ENCODE data around the gene LILRA5.
"Not testable (repeated sequence)": the region's sequence is repeated elsewhere in the genome, so short reads cannot be mapped to it uniquely, and the experiment has no call there.

Gene LILRA5

DNA sequence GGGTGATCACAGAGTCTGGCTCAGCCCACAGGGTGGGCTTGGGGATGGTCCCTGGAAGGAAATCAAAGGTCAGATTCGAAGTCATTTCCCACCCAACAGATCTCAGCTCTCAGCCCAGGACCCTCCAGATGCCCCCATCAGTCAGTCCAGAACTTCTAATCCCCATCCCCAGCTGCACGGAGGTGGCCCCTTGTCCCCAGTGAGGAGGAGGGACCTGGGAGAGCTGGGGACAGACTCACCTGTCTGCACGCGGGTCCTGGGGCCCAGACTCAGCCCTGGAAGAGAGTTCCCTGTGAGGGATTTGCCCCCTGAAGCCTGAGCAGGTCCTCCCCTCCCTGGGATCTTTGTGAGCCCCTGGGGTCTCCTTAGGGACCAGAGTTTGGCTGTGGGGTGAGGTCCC is 32.9 kb downstream of the LILRA5 start:
- in situ Hi-C loops (cut with MboI; ENCODE audit: low pct_unique_long_range_greater_than_20kb, low sequenced_read_pairs); DNase-seq: not testable (repeated sequence)

DNA sequence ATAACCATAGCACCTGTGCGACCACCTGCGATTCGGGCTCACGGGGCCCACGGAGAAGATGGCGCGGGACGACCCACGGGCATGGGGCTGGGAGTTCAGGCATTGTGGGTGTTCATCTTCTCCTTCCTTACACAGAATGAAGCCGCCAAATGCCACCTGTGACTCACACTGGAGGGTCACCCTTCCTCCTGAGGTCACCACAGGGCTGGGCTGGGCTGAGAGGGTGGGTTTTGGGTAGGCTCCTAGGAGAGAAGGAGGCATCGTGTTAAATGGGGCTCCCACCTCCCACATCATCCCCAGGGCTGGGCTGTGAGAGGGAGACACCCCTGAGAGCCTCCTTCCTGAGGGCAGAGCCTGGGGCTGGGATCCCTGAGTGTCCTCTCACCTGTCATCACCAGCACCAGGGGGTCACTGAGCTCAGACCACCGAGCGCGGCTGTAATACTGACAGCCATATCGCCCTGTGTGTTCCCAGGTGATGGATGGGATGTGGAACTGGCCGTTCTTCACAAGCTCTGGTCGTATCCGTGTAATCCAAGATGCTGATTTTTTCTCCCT is 33.5 kb downstream of the LILRA5 start:
- in situ Hi-C loops (cut with MboI; ENCODE audit: low pct_unique_long_range_greater_than_20kb, low sequenced_read_pairs) = no loop called here
- no peak for DNase-seq

DNA sequence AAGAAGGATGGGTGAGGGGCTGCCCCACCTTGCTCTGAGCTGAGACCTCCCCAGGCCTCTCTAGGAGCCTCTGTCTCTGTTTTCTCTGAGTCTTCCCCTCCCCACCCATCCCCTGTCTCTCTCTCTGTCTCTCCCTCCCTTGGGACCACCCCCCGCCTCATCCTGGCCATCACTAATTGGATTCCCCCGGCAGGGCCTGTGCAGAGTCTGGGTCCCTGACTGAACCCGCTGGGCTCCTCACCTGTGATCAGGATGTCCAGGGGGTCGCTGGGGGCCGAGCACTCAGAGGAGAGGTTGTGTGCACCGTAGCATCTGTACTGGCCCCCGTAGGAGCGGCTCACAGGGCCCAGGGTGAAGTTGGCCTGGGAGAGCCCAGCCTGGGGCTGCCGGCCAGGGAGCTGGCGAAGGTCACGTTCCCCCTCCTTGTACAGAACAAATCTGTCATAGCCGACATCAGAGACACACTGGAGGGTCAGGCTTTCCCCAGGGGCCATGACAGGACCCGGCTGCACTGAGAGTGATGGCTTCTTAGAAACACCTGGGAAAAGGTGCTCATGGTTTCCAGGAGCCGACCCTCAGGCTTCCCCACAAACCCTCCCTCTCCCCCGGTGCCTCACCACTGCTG is 34.3 kb downstream of the LILRA5 start:
- in situ Hi-C loops (cut with MboI; ENCODE audit: low pct_unique_long_range_greater_than_20kb, low sequenced_read_pairs); DNase-seq: not testable (repeated sequence)

DNA sequence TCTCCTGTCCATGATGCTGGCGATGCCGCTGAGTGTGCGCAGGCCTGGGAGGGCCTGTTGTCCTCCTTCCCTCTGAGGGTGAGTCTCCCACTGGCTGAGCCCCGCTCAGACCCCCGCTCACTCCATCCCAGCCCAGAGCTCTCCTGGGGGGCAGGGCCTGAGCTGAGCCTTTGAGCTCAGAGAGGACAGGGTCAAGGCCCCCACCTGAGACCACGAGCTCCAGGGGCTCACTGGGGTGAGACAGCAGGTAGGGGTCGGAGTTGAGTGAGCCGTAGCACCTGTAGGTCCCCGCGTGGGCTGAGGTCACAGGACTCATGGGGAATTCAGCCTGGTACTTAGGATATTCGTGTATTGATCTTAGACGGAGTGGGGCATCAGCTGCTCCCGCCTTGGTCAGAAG is 34.9 kb downstream of the LILRA5 start:
- DNase-seq; in situ Hi-C loops (cut with MboI; ENCODE audit: low pct_unique_long_range_greater_than_20kb, low sequenced_read_pairs): not testable (repeated sequence)

DNA sequence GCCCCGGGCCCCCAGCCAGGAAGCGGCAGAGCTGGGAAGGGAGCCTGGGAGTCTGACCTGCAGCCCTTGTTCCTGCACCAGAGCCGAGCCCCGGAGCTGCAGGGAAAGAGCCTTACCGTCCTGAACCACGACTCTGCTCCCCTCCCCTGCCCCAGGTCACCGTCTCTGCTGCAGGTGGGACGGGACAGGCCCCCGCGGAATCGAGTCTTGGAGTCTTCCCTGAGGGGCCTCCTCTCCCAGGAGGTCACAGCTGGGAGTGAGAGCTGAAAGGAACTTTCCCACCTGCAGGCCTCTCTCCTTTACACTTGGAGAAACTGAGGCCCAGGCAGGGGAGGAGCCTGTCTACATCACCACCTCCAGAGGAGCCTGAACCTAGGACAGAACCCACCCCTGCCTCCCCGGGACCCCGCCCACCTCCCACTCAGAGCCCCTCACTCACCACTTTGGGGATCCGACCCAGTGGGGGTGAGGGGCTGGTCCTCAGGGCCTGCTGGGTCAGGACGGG is 35.8 kb downstream of the LILRA5 start:
- DNase-seq; in situ Hi-C loops (cut with MboI; ENCODE audit: low pct_unique_long_range_greater_than_20kb, low sequenced_read_pairs): not testable (repeated sequence)

DNA sequence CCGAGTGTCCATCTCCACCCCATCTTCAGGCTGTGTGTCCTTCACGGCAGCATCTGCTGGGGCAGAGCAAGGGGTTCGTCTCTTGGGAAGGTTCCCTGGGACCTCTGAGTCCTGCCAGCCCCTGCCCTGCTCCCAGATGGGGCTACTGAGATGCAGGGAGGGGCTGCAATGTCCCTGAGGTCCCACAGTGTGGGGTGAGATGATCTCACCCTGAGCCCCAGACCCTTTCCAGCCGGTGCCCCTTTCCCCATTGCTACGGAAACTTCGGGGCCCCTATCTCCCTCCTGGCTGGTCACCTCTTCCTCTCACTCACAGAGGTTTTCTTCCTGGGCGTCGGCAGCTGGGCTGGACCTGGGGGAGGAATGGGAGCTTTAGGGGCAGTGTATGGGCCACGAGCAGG is 37.0 kb downstream of the LILRA5 start:
- in situ Hi-C loops (cut with MboI; ENCODE audit: low pct_unique_long_range_greater_than_20kb, low sequenced_read_pairs) = no loop called here
- DNase-seq = no peak

DNA sequence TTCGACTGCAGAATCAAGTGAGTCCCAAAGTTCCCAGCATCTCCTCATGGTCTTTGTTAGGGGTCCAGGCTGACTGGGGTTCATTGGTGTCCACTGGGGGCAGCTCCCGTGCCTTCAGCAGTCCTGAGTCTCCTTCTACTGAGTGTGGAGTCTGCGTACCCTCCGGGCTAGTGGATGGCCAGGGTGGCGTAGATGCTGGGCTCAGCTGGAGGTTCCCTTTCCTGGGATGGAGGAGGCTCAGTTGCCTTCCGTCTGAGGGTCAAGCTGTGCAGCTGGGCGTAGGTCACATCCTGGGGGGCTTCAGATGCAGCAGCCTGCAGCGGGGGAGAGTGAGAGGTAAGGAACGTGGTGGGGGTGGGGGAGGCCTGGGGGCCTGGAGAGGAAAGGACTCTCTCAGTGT is 38.5 kb downstream of the LILRA5 start:
- in situ Hi-C loops (cut with MboI; ENCODE audit: low pct_unique_long_range_greater_than_20kb, low sequenced_read_pairs); DNase-seq: not testable (repeated sequence)

DNA sequence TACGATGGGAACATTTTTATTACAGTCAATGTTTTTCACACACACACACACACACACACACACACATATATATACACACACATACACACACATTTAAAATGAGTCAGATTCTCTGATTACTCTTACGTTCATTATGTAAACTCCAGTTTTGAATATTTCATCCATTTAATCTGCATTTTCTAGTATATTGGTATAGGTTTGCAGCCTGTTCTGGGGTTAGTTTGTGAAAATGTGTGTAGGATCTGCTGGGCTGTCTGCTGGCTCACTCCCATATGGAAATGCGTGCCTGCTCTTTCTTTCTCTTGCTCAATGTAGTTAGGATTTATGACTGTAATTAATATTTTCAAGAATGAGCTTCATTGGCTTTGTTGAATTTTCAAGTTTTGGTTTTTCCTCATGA is 39.1 kb downstream of the LILRA5 start:
- no peak for DNase-seq
- in situ Hi-C loops (cut with MboI; ENCODE audit: low pct_unique_long_range_greater_than_20kb, low sequenced_read_pairs) = no loop called here

DNA sequence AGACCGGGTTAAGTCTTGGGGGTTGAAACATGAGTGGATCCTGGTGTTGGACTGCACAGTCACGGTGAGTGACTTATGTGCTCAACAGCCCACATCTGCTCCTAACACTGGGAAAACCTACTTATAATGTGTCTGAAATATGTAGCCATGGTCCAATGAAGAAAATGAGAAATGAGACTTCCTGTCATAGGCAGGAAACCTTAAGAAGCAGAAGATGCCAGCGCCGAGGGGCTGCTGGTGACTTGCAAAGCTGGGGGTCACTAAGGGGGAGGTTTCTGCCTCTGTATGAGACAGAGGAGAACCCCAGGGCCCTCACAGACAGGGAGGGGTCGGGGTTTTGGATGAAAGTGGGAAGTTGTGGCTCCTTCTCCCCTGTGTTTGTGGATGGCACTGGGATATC is 40.8 kb downstream of the LILRA5 start:
- in situ Hi-C loops (cut with MboI; ENCODE audit: low pct_unique_long_range_greater_than_20kb, low sequenced_read_pairs); DNase-seq: not testable (repeated sequence)

DNA sequence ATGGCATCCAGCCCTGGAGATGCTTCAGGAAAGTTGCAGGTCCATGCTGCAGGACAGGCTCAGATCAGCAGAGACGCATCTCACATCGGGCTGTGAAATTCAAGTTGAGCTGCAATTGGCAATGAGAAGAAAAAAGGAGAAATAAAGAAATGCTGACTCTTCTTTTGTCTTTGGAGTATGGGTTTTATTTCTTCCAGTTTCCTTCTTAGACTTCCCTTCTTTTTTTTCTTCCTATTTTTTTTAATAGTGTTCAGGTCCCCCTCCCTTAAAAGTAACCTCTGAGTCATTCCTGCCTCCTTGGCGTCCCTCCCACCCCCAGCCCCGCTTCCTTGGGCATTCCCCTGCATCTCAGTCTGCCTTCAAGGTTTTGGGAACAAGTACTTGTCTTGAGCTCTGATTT is 41.4 kb downstream of the LILRA5 start:
- DNase-seq; in situ Hi-C loops (cut with MboI; ENCODE audit: low pct_unique_long_range_greater_than_20kb, low sequenced_read_pairs): not testable (repeated sequence)

DNA sequence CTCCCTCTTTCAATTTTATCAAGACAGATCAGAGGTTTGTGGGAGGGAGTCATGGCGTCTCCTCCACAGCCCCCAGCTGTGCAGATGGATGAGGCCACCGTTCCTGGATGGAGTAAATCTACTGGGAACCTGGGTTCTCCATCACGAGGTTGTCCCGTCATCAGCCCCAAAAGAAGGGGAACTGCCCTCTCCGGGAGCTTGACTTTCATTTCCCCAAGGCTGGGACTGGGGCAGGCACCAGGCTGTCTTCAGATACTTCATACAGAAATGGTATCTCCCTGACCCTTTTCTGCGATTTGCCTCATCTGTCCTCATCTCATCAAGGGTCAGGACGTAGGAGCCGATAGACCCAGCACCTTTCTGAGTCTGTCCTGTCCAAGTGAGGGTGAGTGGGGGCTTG is 41.9 kb downstream of the LILRA5 start:
- in situ Hi-C loops (cut with MboI; ENCODE audit: low pct_unique_long_range_greater_than_20kb, low sequenced_read_pairs) = no loop called here
- DNase-seq = no peak

DNA sequence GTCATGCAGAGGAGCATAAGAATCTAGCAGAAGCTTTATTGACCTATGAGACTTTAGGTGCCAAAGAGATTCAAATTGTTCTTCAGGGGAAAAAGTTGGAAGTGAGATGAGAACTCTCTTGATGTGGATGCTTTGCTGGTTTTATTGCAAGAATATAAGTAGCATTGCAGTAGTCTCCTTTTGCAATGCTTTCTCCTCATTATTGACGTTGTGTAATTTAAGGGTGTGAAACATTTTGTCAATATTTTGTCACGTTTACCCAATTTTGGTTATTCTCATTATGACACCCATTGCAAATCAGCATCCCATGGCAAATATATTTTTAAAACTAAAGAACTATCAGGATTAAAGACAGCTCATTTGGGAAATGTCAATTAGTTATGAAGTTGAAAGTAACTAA is 44.0 kb downstream of the LILRA5 start:
- in situ Hi-C loops (cut with MboI; ENCODE audit: low pct_unique_long_range_greater_than_20kb, low sequenced_read_pairs) = no loop called here
- DNase-seq = no peak

DNA sequence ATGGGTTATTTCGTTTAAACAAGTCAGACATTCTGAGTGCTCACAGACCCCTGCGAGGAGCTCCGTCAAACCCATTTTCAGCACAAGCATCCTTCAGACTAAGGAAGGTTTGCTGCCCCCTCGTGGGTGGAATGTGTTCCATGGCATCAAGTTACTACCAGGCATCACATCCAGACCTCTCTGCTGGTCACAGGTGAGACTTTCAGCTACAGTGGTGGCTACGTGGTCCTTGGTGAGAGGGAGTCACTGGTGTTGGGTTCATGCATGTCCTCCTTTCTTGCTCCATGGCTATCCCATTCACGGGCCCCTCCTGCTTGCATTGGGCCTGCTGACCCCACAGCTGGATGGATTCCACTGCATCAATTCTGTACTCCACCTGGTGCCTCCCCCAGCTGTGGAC is 46.8 kb downstream of the LILRA5 start:
- in situ Hi-C loops (cut with MboI; ENCODE audit: low pct_unique_long_range_greater_than_20kb, low sequenced_read_pairs) = no loop called here
- peak; percentile 76 for DNase-seq

DNA sequence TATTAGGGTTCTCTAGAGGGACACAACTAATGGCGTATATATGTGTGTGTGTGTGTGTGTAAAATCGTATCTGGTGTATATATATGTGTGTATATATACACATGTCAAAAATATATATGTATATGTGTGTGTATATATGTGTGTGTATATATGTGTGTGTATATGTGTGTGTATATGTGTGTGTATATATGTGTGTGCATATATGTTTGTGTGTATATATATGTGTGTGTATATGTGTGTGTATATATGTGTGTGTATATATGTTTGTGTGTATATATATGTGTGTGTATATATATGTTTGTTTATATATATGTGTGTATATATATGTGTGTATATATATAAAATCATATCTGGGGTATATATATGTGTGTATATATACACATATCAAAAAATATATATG is 50.5 kb downstream of the LILRA5 start:
- no peak for DNase-seq
- in situ Hi-C loops (cut with MboI; ENCODE audit: low pct_unique_long_range_greater_than_20kb, low sequenced_read_pairs) = no loop called here

DNA sequence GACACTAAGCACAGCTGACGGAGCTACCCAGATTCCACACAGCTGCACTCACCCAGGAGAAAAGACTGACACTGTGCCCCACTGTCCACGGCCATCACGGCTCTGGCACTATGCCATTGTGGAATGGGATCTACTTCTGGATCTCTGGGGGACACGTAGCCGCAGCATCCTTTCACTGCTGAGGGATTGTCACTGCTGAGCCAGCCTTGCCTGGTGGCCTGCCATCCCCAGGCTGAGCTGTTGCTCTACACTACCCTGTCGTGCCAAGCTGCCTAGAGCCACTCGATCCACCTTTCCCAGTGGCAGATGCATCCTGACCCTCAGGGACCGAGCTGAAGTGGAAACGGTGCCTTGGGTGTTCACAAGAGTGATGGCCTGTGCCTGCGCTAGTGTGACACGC is 50.9 kb downstream of the LILRA5 start:
- in situ Hi-C loops (cut with MboI; ENCODE audit: low pct_unique_long_range_greater_than_20kb, low sequenced_read_pairs) = no loop called here

DNA sequence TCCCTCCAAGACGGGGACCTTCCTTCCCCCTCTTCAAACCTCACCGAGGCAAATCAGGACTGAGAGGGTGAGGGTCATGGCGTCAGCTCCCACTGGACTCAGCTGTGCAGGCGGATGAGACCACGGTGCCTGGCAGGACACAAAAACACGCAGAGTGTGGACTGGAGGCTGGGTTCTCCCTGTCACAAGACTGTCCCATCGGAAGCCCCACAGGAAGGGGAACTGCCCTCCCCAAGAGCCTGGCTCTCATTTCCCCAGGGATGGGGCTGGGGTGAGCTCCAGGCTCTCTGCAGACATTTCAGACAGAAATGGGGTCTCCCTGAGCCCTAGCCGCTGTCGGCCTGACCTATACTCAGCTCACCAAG is 55.9 kb downstream of the LILRA5 start, which contains the start of gene LILRB5:
Gene LILRB5, minus strand, starts transcription at position 158 of the 365 bp plus-strand sequence. Its CDS starts 80 bp downstream, at position 78.
- in situ Hi-C loops (cut with MboI; ENCODE audit: low pct_unique_long_range_greater_than_20kb, low sequenced_read_pairs) = no loop called here
- DNase-seq = no peak

More for the DNA sequence above, 50.9 kb downstream of the LILRA5 start:
- no peak for DNase-seq
